Type B pancreatic cell (in vitro differentiated cells): ENCODE data around the gene DHX34. TPM values are rescaled to one million over a fixed set of nuclear protein-coding genes. Genes with fewer than 3 reads are reported as not detected.

ENCODE experiments used
- DNase-seq: peaks from one replicate; pipeline ENCODE4 v3.0.0; 2021; ENCODE audit warnings: mixed read lengths; ENCODE audit not compliant: unreplicated experiment; ENCODE audit errors: extremely low spot score
- H3K27ac Mint-ChIP-seq: 2 replicates; pipeline ENCODE4 v1.8.0; 2021; ENCODE audit warnings: mild to moderate bottlenecking, mixed read lengths
- H3K27me3 Mint-ChIP-seq: 2 replicates; pipeline ENCODE4 v1.8.0; 2021; ENCODE audit warnings: mixed read lengths
- H3K36me3 Mint-ChIP-seq: 2 replicates; pipeline ENCODE4 v1.8.0; 2021; ENCODE audit warnings: mixed read lengths
- H3K4me1 Mint-ChIP-seq: one replicate; pipeline ENCODE4 v1.8.0; 2021; ENCODE audit warnings: mixed read lengths; ENCODE audit not compliant: unreplicated experiment
- H3K4me3 Mint-ChIP-seq: 2 replicates; pipeline ENCODE4 v1.8.0; 2021; ENCODE audit warnings: mild to moderate bottlenecking, mixed read lengths
- H3K9me3 Mint-ChIP-seq: 2 replicates; pipeline ENCODE4 v1.8.0; 2021; ENCODE audit warnings: mixed read lengths
- total RNA-seq: library from RNA; stranded (reverse); gene quantifications from 2 replicates; pipeline ENCODE4 v1.2.1, GENCODE V29; 2021; ENCODE audit warnings: low replicate concordance
- TF ChIP-seq, protein P1 (sequence below): fragments of 200-600 bp; sonication (generic); conservative IDR thresholded peaks from 2 replicates; pipeline ENCODE4 v1.5.0; 2021; ENCODE audit warnings: antibody characterized with exemption, mild to moderate bottlenecking

The DHX34 gene
- total RNA-seq, 1 donor from 2014 or later = 32.9 TPM

GRCh38 chr19:47309038-47309437, 40.1 kb upstream of the DHX34 start:
- TF ChIP-seq, protein P1, sequence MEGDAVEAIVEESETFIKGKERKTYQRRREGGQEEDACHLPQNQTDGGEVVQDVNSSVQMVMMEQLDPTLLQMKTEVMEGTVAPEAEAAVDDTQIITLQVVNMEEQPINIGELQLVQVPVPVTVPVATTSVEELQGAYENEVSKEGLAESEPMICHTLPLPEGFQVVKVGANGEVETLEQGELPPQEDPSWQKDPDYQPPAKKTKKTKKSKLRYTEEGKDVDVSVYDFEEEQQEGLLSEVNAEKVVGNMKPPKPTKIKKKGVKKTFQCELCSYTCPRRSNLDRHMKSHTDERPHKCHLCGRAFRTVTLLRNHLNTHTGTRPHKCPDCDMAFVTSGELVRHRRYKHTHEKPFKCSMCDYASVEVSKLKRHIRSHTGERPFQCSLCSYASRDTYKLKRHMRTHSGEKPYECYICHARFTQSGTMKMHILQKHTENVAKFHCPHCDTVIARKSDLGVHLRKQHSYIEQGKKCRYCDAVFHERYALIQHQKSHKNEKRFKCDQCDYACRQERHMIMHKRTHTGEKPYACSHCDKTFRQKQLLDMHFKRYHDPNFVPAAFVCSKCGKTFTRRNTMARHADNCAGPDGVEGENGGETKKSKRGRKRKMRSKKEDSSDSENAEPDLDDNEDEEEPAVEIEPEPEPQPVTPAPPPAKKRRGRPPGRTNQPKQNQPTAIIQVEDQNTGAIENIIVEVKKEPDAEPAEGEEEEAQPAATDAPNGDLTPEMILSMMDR = no peak

GRCh38 chr19:47309608-47310007, 39.5 kb upstream of the DHX34 start, which contains the start of gene C5AR1:
C5AR1 (plus strand) TSS chr19:47309861; CDS start chr19:47309896, 35 bp downstream.
- H3K27me3 Mint-ChIP-seq = peaks cover 15% of the 10 kb centered on the region
- peak within 1 kb of the TSS; percentile 75 for H3K27ac Mint-ChIP-seq
- TF ChIP-seq, protein P1 = no peak
- no peak within 1 kb of the TSS for H3K4me3 Mint-ChIP-seq
- no peak for DNase-seq
- peaks cover 5% of the 10 kb centered on the region for H3K9me3 Mint-ChIP-seq
- peaks cover 3% of the 10 kb centered on the region for H3K4me1 Mint-ChIP-seq
- H3K36me3 Mint-ChIP-seq = no peaks in the 10 kb centered on the region

More at GRCh38 chr19:47309038-47309437, 40.1 kb upstream of the DHX34 start:
- peak overlapping the region; percentile 69 for H3K27ac Mint-ChIP-seq
- DNase-seq = no peak
- peaks cover 5% of the 10 kb centered on the region for H3K9me3 Mint-ChIP-seq
- peaks cover 15% of the 10 kb centered on the region for H3K27me3 Mint-ChIP-seq
- peaks cover 3% of the 10 kb centered on the region for H3K4me1 Mint-ChIP-seq
- no peaks in the 10 kb centered on the region for H3K36me3 Mint-ChIP-seq
- no peak overlapping the region for H3K4me3 Mint-ChIP-seq

DNA sequence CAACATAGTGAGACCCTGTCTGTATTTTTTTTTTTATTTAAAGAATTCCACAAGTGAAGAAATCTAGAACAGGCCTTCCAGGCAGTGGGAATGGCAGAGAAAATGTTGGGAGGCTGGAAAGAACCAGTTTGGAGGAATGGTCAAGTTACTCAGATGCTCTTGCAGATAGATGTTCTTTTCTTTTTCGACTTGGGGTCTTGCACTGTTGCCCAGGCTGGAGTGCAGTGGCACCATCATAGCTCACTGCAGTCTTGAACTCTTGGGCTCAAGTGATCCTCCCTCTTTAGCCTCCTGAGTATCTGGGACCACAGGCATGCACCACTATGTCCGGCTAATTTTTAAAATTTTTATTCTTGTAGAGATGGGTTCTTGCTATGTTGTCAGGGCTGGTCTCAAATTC, 38.8 kb upstream of the DHX34 start:
- Mint-ChIP-seq H3K9me3 (peaks cover 6% of the 10 kb centered on the region), H3K4me1 (peaks cover 2% of the 10 kb centered on the region), H3K36me3 (no peaks in the 10 kb centered on the region), H3K27ac (no peak overlapping the region), H3K27me3 (peaks cover 15% of the 10 kb centered on the region), H3K4me3 (no peak overlapping the region)
- TF ChIP-seq, protein P1 = no peak
- no peak for DNase-seq

GRCh38 chr19:47310819-47311218, 38.3 kb upstream of the DHX34 start:
- Mint-ChIP-seq H3K4me1 (no peaks in the 10 kb centered on the region), H3K27ac (peak overlapping the region; percentile 75), H3K36me3 (no peaks in the 10 kb centered on the region), H3K27me3 (peaks cover 18% of the 10 kb centered on the region), H3K4me3 (no peak overlapping the region), H3K9me3 (peaks cover 6% of the 10 kb centered on the region)
- DNase-seq = no peak
- TF ChIP-seq, protein P1 = no peak

DNA sequence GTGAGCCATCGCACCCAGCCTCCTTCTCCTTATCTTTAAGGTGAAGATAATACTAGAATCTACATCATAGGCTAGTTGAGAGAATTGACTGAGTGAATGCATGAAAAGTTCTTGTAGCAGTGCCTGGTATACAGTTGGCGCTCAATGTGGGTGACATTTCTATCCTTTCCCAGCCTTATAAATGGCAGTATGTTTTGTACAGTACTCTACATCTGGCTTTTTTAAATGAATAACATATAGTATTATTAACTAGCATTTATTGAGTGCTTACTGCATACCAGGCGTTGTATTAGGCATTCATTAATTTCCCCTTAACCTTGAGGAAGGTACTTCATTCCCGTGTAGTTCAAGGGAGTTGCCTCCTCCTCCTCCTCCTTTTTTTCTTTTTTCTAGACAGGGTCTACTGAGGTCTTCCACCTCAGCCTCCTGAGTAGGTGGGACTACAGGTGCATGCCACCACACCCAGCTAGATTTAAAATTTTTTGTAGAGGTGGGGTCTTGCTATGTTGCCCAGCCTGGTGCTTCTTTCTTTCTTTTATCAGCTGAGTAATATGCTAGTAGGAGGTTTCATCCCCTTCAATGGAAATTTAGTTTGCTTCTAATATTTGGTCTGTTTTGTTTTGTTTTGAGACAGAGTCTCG, 36.6 kb upstream of the DHX34 start:
- Mint-ChIP-seq H3K27ac (no peak overlapping the region), H3K9me3 (peaks cover 6% of the 10 kb centered on the region), H3K4me3 (no peak overlapping the region), H3K4me1 (no peaks in the 10 kb centered on the region), H3K36me3 (no peaks in the 10 kb centered on the region), H3K27me3 (peaks cover 18% of the 10 kb centered on the region)
- DNase-seq = no peak
- TF ChIP-seq, protein P1 = no peak
